ENCODE results near the gene GPLD1. TPM values are rescaled to one million over a fixed set of nuclear protein-coding genes. Genes with fewer than 3 reads are reported as not detected.
A peak's percentile ranks its signal among the peaks of the same experiment; 100 is the strongest.

Gene GPLD1
- total and polyA plus RNA-seq, 2 experiments from 2014 or later: 2.8 to 5.0 TPM

DNA sequence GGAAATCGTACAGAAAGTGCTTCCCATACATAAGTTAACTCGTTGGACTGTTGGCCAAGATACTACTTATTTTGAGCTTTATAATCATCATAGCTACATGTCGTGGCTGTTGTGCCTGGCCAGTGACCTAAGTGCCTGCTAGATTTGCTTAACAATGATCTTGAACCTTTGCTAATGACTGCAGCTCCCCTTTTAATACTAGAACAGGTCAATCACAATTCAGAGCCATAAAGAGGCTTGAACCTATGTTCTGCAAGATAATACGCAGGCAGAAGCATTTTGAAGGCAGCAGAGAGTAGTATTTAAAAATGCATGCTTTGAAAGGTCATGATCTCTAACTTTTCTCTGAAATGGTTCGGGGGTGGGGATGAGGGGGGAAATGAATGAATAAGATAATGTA, 84.1 kb downstream of the GPLD1 start:
- Histone ChIP-seq H3K4me1 (ENCODE audit: insufficient read depth) (peaks cover 23% of the 10 kb centered on the region), H3K27ac (no peak overlapping the region), H2AFZ (no peak overlapping the region), H3K36me3 (replicated peaks; ENCODE audit: insufficient read depth, low read depth) (no peaks in the 10 kb centered on the region), H3K27me3 (no peaks in the 10 kb centered on the region), H3K9me2 (replicated peaks; ENCODE audit: insufficient read depth) (no peaks in the 10 kb centered on the region), H3K79me2 (peaks cover 65% of the 10 kb centered on the region), H3K4me2 (peak overlapping the region; percentile 85), H4K20me1 (ENCODE audit: insufficient read depth, poor library complexity, severe bottlenecking) (peaks cover 14% of the 10 kb centered on the region), H3K4me3 (no peak overlapping the region), H3K9me3 (ENCODE audit: low read depth) (no peaks in the 10 kb centered on the region)
- no peak for DNase-seq (ENCODE audit: low spot score)
- WGBS (ENCODE audit: low lambda C conversion rate, missing lambda C conversion rate): 80% methylated on average over 5 of the region's 5 CpGs
- TF ChIP-seq, protein P1, sequence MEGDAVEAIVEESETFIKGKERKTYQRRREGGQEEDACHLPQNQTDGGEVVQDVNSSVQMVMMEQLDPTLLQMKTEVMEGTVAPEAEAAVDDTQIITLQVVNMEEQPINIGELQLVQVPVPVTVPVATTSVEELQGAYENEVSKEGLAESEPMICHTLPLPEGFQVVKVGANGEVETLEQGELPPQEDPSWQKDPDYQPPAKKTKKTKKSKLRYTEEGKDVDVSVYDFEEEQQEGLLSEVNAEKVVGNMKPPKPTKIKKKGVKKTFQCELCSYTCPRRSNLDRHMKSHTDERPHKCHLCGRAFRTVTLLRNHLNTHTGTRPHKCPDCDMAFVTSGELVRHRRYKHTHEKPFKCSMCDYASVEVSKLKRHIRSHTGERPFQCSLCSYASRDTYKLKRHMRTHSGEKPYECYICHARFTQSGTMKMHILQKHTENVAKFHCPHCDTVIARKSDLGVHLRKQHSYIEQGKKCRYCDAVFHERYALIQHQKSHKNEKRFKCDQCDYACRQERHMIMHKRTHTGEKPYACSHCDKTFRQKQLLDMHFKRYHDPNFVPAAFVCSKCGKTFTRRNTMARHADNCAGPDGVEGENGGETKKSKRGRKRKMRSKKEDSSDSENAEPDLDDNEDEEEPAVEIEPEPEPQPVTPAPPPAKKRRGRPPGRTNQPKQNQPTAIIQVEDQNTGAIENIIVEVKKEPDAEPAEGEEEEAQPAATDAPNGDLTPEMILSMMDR (IDR thresholded peaks at IDR 0.05; ENCODE audit: poor library complexity): no peak
- TF ChIP-seq EZH2phosphoT487 (IDR thresholded peaks at IDR 0.05; ENCODE audit: low read depth, severe bottlenecking, unreplicated experiment) (no peak), EZH2 (IDR thresholded peaks at IDR 0.05; ENCODE audit: borderline replicate concordance) (no peak)

DNA sequence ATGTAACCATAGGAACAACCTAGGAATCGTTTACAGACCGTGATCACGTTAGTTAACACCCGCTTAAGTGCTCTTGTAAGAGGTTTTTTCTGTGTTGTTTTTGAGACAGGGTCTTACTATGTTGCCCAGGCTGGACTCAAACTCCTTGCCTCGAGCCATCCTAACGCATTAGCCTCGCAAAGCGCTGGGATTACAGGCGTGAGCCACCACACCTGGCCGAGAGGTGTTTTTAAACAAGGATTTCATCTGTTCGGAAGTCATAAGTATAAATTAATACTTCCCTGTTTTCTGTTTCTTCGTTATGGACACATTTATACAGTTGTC, 85.9 kb downstream of the GPLD1 start:
- Histone ChIP-seq H3K36me3 (replicated peaks; ENCODE audit: insufficient read depth, low read depth) (no peaks in the 10 kb centered on the region), H3K9me2 (replicated peaks; ENCODE audit: insufficient read depth) (no peaks in the 10 kb centered on the region), H3K79me2 (peaks cover 55% of the 10 kb centered on the region), H3K4me3 (peak overlapping the region; percentile 38), H3K9me3 (ENCODE audit: low read depth) (no peaks in the 10 kb centered on the region), H3K4me1 (ENCODE audit: insufficient read depth) (peaks cover 23% of the 10 kb centered on the region), H2AFZ (peak overlapping the region; percentile 94), H4K20me1 (ENCODE audit: insufficient read depth, poor library complexity, severe bottlenecking) (peaks cover 14% of the 10 kb centered on the region), H3K4me2 (peak overlapping the region; percentile 85), H3K27ac (no peak overlapping the region), H3K27me3 (no peaks in the 10 kb centered on the region)
- WGBS (ENCODE audit: low lambda C conversion rate, missing lambda C conversion rate): 2% methylated on average over 12 of the region's 12 CpGs
- DNase-seq (ENCODE audit: low spot score): no peak
- TF ChIP-seq EZH2phosphoT487 (IDR thresholded peaks at IDR 0.05; ENCODE audit: low read depth, severe bottlenecking, unreplicated experiment) (no peak), EZH2 (IDR thresholded peaks at IDR 0.05; ENCODE audit: borderline replicate concordance) (no peak)
- TF ChIP-seq, protein P1 (IDR thresholded peaks at IDR 0.05; ENCODE audit: poor library complexity): no peak

DNA sequence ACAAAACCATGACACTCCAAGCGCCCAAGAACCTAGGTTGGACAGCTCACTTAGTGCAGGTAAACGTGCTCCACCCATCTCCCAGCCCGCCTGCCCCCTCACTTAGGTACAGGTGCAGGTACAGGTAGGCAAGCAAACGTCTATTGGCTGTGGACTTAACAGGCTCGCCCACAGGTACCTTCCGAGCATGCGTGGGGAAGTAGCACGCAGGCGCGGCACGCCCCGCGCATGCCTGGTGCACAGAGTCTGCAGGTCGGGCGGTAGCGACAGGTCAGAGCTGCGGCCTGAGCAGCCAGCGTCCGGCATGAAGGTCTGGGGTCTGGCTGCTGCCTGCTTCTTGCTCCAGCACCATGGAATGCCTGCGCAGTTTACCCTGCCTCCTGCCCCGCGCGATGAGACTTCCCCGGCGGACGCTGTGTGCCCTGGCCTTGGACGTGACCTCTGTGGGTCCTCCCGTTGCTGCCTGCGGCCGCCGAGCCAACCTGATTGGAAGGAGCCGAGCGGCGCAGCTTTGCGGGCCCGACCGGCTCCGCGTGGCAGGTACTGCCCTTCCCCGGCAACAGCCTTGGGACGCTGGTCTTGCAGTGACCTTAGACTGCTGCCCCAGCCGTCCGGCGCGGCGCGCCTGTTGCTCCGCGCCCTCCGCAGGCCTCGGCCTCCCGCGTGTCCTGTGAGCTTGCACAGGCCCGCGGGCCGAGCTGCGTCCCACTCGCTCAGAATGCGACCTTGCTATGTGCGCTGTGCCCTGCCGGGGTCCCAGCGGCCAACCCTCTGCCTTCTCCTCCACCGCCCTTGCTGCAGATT, 86.5 kb downstream of the GPLD1 start, which contains the start of gene MRS2:
TSS of gene MRS2 (plus strand) at position 240 of the 804 bp plus-strand sequence. CDS start at position 351, 111 bp downstream.
- TF ChIP-seq EZH2 (IDR thresholded peaks at IDR 0.05; ENCODE audit: borderline replicate concordance) (no peak), EZH2phosphoT487 (IDR thresholded peaks at IDR 0.05; ENCODE audit: low read depth, severe bottlenecking, unreplicated experiment) (no peak)
- TF ChIP-seq, protein P1 (IDR thresholded peaks at IDR 0.05; ENCODE audit: poor library complexity): no peak
- H4K20me1 ChIP-seq (ENCODE audit: insufficient read depth, poor library complexity, severe bottlenecking): peaks cover 14% of the 10 kb centered on the region
- peak within 1 kb of the TSS; percentile 56 for H3K27ac ChIP-seq
- peak; percentile 94 for DNase-seq (ENCODE audit: low spot score)
- H3K36me3 ChIP-seq (replicated peaks; ENCODE audit: insufficient read depth, low read depth): no peaks in the 10 kb centered on the region
- peaks cover 23% of the 10 kb centered on the region for H3K4me1 ChIP-seq (ENCODE audit: insufficient read depth)
- H2AFZ ChIP-seq: peak within 1 kb of the TSS; percentile 94
- peak within 1 kb of the TSS; percentile 85 for H3K4me2 ChIP-seq
- H3K9me3 ChIP-seq (ENCODE audit: low read depth): no peaks in the 10 kb centered on the region
- peaks cover 52% of the 10 kb centered on the region for H3K79me2 ChIP-seq
- H3K9me2 ChIP-seq (replicated peaks; ENCODE audit: insufficient read depth): no peaks in the 10 kb centered on the region
- no peaks in the 10 kb centered on the region for H3K27me3 ChIP-seq
- under 1% methylated on average over 63 of the region's 63 CpGs for WGBS (ENCODE audit: low lambda C conversion rate, missing lambda C conversion rate)
- H3K4me3 ChIP-seq: peak within 1 kb of the TSS; percentile 38
